Iris pigment epithelial cell (primary cell): ENCODE measurements around the gene FREM2.

Source experiments
- DNase-seq: peaks from one replicate; pipeline ENCODE4 v3.0.0-alpha.2; 2011; ENCODE audit warnings: low read depth

Gene FREM2

GRCh38 chr13:38898481-38898880 is 211.6 kb downstream of the FREM2 start:
- no peak for DNase-seq

DNA sequence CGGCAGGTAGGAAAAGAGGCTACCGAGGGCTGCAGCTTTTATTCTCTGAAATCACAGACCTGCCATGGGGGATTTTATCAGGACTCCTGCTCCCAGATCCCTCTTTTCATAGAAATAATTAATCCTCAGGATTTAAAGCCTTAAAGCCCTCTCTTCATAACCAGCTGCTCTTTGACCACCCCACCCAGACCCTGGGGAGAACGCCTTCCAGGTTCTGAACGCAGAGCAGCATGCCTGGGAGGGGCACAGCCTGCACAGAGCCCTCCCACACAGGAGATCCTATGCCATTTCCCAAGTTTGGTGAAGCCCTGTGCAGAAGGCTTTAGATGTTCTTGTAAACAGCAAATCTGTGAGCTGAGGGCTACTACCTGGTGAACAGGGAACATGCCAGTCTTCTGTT is 212.7 kb downstream of the FREM2 start:
- no peak for DNase-seq

GRCh38 chr13:38900188-38900587 is 213.3 kb downstream of the FREM2 start:
- no peak for DNase-seq

GRCh38 chr13:38902551-38902950 is 215.7 kb downstream of the FREM2 start:
- DNase-seq = no peak

- DNase-seq = no peak
These were observed 218.2 kb downstream of the FREM2 start for GRCh38 chr13:38905081-38905480.

- no peak for DNase-seq
These were observed 219.0 kb downstream of the FREM2 start for GRCh38 chr13:38905861-38906260.

DNA sequence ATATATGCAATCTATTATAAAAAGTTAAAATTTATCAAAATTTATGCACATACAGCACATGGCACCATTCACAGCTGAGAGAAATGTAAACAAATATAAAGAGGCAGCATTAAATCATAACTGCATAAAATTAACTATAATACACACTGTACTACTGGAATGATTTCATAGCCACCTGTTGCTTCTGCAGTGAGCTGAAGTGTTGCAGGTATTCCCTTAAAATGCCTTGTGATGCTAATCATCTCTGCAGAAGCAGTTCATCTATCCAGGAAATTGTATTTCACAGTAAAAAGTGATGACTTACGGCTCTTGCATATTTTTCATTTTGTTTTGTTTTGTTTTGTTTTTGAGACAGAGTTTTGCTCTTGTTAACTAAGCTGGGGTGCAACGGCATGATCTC is 221.7 kb downstream of the FREM2 start:
- DNase-seq = no peak

DNA sequence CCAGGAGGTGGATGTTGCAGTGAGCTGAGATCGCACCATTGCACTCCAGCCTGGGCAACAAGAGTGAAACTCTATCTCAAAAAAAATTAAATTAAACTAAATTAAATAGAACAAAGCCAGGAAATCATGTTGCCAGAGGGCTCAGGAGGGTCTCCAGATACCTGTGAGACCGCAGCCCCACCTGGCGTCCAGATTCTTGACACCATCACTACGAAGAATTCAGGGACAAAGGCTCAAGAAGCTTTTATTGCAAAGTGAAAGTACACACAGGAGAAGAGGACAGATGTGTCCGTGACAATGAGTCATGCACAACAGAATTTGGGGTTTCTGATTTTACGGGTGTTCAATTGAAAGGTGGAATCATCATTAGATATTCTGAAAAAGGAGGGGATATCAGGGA is 227.2 kb downstream of the FREM2 start:
- no peak for DNase-seq

DNA sequence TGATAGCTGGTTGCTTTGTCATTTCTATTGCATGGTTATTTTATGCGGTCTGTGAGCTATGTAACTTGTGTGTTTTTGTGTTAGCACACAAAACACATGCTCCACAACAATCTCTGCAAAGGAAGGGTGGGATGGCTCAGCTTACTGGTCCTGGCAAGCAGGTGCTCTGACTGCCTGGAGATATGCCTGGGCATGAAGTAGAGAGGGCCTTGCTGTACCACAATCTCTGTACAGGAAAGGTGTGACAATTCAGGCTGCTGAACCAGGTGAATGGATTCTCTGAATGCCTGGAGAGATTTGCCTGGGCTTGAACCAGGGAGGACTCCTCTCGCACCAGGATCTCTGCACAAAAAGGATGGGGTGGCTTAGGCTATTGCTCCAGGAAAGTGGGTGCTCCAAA is 234.2 kb downstream of the FREM2 start:
- DNase-seq = no peak

GRCh38 chr13:38922170-38922569 is 235.3 kb downstream of the FREM2 start:
- DNase-seq = no peak

DNA sequence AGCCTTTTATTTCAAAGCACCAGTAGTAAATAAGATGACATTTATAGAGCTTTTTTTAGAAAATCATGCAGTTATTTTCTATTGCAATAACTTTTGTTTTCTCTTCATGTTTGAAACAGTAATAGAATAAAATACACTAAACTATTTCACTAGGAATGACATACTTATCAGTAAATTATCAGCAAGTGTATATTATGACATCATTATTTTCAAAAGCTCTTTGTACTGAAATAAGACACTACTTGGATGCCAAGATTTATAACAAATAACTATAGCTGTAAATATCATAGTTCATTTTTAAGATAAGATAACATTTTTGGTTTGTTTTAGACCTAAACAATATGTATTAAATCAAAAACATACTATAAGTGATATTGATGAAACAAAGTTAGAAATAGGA is 246.9 kb downstream of the FREM2 start:
- no peak for DNase-seq
